ENCODE results near the gene AP2S1. TPM values are rescaled to one million over a fixed set of nuclear protein-coding genes. Genes with fewer than 3 reads are reported as not detected.

AP2S1 gene
- total and polyA plus RNA-seq, 3 experiments from 2014 or later: 74.3 to 121 (median 121) TPM

DNA sequence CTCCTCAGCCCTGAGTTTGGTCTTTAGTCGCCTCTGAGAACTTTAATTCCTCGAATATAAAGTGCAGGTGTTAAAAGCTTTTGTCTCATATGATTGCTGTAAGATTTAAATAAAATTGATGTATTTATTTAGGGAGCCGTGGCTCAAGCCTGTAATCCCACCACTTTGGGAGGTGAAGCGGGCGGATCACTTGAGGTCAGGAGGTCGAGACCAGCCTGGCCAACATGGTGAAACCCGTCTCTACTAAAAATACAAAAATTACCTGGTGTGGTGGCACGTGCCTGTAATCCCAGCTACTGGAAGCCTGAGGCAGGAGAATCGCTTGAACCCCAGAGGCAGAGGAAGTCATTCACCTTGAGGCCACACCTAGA, 61.7 kb downstream of the AP2S1 start:
- H3K36me3 Mint-ChIP-seq: peaks cover 0 to 8% (median 0%) of the 10 kb centered on the region in 3 donors
- no peaks in the 10 kb centered on the region for H3K9me3 Mint-ChIP-seq

DNA sequence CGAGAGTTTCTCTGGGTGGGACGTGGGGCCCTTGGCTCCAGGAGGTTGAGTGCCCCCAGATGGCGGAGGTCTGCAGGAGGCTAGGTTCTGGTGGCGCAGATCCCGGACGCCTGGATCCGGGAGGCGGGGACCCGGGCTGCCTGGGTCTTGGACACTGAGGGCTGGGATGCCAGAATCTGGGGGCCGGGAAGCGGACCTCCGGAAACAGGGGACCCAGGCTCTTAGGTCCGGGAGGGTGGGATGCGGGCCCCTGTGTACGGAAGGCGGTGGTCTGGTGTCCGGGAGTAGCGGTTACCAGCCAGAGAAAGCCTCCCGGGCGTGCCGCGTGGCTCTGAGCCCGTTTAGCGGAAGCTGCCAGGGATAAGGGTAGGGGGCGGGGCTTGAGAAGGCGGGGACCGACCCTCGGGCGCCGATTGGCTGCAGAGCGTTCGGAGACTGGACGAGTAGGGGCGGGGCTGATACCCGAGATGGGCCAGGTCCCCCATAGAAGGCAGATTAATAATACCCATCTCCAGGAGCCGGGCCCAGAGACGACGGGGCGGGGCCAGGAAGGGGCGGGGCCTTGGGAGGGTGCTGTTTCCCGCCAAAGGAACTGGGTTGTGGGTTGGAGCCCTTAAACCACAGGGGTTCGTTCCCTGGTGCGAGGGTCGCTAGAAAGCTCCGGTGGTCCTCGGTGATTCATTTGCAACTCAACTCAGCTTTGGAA, 62.2 kb downstream of the AP2S1 start, which contains the start of gene SLC1A5:
Gene SLC1A5 (minus strand): TSS at position 333 of the 706 bp plus-strand sequence. CDS start 629 bp downstream, outside the sequence.
- no peaks in the 10 kb centered on the region for H3K36me3 ChIP-seq (ENCODE audit: insufficient read depth, low read length)
- no peaks in the 10 kb centered on the region for H3K9me3 Mint-ChIP-seq
- no peaks in the 10 kb centered on the region for H3K27me3 ChIP-seq (ENCODE audit: insufficient read depth, low read length, poor library complexity, severe bottlenecking)
- ChIA-PET POLR2A (interaction anchor here (0.8 to 1.9 kb wide), 5 partner anchors 32 to 325 kb away, joined by 3 to 11 read pairs (median 5); partner anchors contain the start of gene ZC3H4), CTCF (interaction anchor here (0.6 to 4.1 kb wide), 6 partner anchors 15 to 52 kb away, joined by 3 to 15 read pairs (median 8); no protein-coding TSS in a partner anchor)
- H3K27me3 Mint-ChIP-seq: no peaks in the 10 kb centered on the region
- no peaks in the 10 kb centered on the region for H3K9me3 ChIP-seq (ENCODE audit: low read length)
- H3K4me1 Mint-ChIP-seq: peaks cover 53 to 62% (median 61%) of the 10 kb centered on the region in 3 donors
- peaks cover 54% of the 10 kb centered on the region for H3K4me1 ChIP-seq (ENCODE audit: insufficient read depth, low read length)
- peak; percentile 85 to 98 (median 97) for DNase-seq
- H3K4me3 ChIP-seq (ENCODE audit: low read length): peak within 1 kb of the TSS; percentile 88
- H3K27ac Mint-ChIP-seq: peak within 1 kb of the TSS; percentile 74 to 100 (median 96)
- peak within 1 kb of the TSS; percentile 87 to 97 (median 92) for H3K4me3 Mint-ChIP-seq
- H3K27ac ChIP-seq (ENCODE audit: low read depth, low read length): peak within 1 kb of the TSS; percentile 92
- H3K36me3 Mint-ChIP-seq: peaks cover 0 to 9% (median 0%) of the 10 kb centered on the region in 3 donors

More for the DNA sequence above, 61.7 kb downstream of the AP2S1 start:
- no peaks in the 10 kb centered on the region for H3K27me3 ChIP-seq (ENCODE audit: insufficient read depth, low read length, poor library complexity, severe bottlenecking)
- CTCF ChIA-PET: interaction anchor here (0.6 to 4.1 kb wide), 5 partner anchors 22 to 52 kb away, joined by 3 to 15 read pairs (median 9); no protein-coding TSS in a partner anchor
- H3K4me1 ChIP-seq (ENCODE audit: insufficient read depth, low read length): peaks cover 49% of the 10 kb centered on the region
- Mint-ChIP-seq H3K4me3 (peak overlapping the region; percentile 87 to 97 (median 92)), H3K27ac (peak overlapping the region in 7 of 8 donors; percentile 54 to 100 (median 86)), H3K27me3 (no peaks in the 10 kb centered on the region), H3K4me1 (peaks cover 48 to 56% (median 56%) of the 10 kb centered on the region in 3 donors)
- POLR2A ChIA-PET: interaction anchor here (0.7 to 1.9 kb wide), 5 partner anchors 31 to 367 kb away, joined by 3 to 11 read pairs (median 5); partner anchors contain the start of gene ZC3H4
- no peak overlapping the region for H3K27ac ChIP-seq (ENCODE audit: low read depth, low read length)
- no peaks in the 10 kb centered on the region for H3K36me3 ChIP-seq (ENCODE audit: insufficient read depth, low read length)
- peak overlapping the region; percentile 88 for H3K4me3 ChIP-seq (ENCODE audit: low read length)
- no peaks in the 10 kb centered on the region for H3K9me3 ChIP-seq (ENCODE audit: low read length)
- no peak for DNase-seq

Other genes with a start within 250 kb of the AP2S1 start
- gene CALM3, start 249.5 kb downstream of the AP2S1 start, total RNA-seq: 100 to 1,000 TPM; 465 to 493 TPM
- gene CALM3, start 249.5 kb downstream of the AP2S1 start, polyA plus RNA-seq: 168 TPM
- 10 to 100 TPM; 17.7 to 18.4 TPM for gene PTGIR, start 225.8 kb downstream of the AP2S1 start, total RNA-seq
- gene PTGIR, start 225.8 kb downstream of the AP2S1 start, polyA plus RNA-seq: not detected
- gene GNG8, start 214.6 kb downstream of the AP2S1 start, total RNA-seq: 1 to 10 TPM; 9.0 TPM
- not detected for gene GNG8, start 214.6 kb downstream of the AP2S1 start, polyA plus RNA-seq
- 1 to 10 TPM; 2.5 TPM for gene DACT3, start 189.7 kb downstream of the AP2S1 start, total RNA-seq
- not detected for gene DACT3, start 189.7 kb downstream of the AP2S1 start, polyA plus RNA-seq
- 10 to 100 TPM; 61.6 to 63.8 TPM for gene PRKD2, start 133.7 kb downstream of the AP2S1 start, total RNA-seq
- gene PRKD2, start 133.7 kb downstream of the AP2S1 start, polyA plus RNA-seq: 88.0 TPM
- 10 to 100 TPM; 21.6 to 24.4 TPM for gene FKRP, start 104.8 kb downstream of the AP2S1 start, total RNA-seq
- gene FKRP, start 104.8 kb downstream of the AP2S1 start, polyA plus RNA-seq: 6.4 TPM
- gene STRN4, start 104.4 kb downstream of the AP2S1 start, total RNA-seq: 10 to 100 TPM; 68.8 to 70.4 TPM
- 23.2 TPM for gene STRN4, start 104.4 kb downstream of the AP2S1 start, polyA plus RNA-seq
- gene SLC1A5, start 62.3 kb downstream of the AP2S1 start, total RNA-seq: 100 to 1,000 TPM; 377 to 380 TPM
- 19.1 TPM for gene SLC1A5, start 62.3 kb downstream of the AP2S1 start, polyA plus RNA-seq
- 10 to 100 TPM; 26.7 to 27.3 TPM for gene ARHGAP35, start 10.2 kb upstream of the AP2S1 start, total RNA-seq
- 12.2 TPM for gene ARHGAP35, start 10.2 kb upstream of the AP2S1 start, polyA plus RNA-seq
- under 1 TPM; 0.24 to 0.37 TPM for gene NPAS1, start 169.0 kb upstream of the AP2S1 start, total RNA-seq
- not detected for gene NPAS1, start 169.0 kb upstream of the AP2S1 start, polyA plus RNA-seq
- 10 to 100 TPM; 52.9 to 57.3 TPM for gene TMEM160, start 197.8 kb upstream of the AP2S1 start, total RNA-seq
- 136 TPM for gene TMEM160, start 197.8 kb upstream of the AP2S1 start, polyA plus RNA-seq

Data from CD8-positive, alpha-beta memory T cell (primary cell).